ENCODE data around the gene CHL1. TPM values are rescaled to one million over a fixed set of nuclear protein-coding genes. Genes with fewer than 3 reads are reported as not detected.

The CHL1 gene, protein sequence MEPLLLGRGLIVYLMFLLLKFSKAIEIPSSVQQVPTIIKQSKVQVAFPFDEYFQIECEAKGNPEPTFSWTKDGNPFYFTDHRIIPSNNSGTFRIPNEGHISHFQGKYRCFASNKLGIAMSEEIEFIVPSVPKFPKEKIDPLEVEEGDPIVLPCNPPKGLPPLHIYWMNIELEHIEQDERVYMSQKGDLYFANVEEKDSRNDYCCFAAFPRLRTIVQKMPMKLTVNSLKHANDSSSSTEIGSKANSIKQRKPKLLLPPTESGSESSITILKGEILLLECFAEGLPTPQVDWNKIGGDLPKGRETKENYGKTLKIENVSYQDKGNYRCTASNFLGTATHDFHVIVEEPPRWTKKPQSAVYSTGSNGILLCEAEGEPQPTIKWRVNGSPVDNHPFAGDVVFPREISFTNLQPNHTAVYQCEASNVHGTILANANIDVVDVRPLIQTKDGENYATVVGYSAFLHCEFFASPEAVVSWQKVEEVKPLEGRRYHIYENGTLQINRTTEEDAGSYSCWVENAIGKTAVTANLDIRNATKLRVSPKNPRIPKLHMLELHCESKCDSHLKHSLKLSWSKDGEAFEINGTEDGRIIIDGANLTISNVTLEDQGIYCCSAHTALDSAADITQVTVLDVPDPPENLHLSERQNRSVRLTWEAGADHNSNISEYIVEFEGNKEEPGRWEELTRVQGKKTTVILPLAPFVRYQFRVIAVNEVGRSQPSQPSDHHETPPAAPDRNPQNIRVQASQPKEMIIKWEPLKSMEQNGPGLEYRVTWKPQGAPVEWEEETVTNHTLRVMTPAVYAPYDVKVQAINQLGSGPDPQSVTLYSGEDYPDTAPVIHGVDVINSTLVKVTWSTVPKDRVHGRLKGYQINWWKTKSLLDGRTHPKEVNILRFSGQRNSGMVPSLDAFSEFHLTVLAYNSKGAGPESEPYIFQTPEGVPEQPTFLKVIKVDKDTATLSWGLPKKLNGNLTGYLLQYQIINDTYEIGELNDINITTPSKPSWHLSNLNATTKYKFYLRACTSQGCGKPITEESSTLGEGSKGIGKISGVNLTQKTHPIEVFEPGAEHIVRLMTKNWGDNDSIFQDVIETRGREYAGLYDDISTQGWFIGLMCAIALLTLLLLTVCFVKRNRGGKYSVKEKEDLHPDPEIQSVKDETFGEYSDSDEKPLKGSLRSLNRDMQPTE (N-terminal part only)
- total RNA-seq: not detected in 2 replicates

- no peak for DNase-seq (ENCODE audit: extremely low read depth, low read depth, low spot score)
Observed at GRCh38 chr3:196311-197148, at the start of gene CHL1. TSS of gene CHL1 (plus strand) at chr3:196763. CDS start at chr3:319777, 123,014 bp downstream.

GRCh38 chr3:151614-152189 lies 44.9 kb upstream of the CHL1 start:
- no peak for DNase-seq (ENCODE audit: extremely low read depth, low read depth, low spot score)

DNA sequence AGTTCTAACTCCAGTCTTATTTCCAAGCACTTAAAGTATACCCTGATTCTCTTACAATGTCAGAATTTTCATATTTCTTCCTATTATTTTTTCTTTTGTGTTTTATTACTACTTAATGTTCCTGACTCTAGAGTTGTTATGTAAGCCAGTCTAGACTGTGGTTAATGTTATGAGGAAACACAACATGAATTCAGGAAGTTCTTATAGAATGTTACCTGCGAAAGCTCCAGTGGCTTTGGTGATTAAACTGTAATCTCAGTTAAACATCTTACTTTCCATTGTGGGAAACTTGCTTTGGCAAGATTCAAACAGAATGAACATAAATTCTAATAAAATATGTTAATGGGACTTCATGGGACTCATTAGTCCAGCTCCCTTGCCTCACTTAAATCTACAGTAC lies 36.6 kb upstream of the CHL1 start:
- no peak for DNase-seq (ENCODE audit: extremely low read depth, low read depth, low spot score)

GRCh38 chr3:166071-166470 lies 30.5 kb upstream of the CHL1 start:
- DNase-seq (ENCODE audit: extremely low read depth, low read depth, low spot score): no peak

GRCh38 chr3:166799-167198 lies 29.8 kb upstream of the CHL1 start:
- no peak for DNase-seq (ENCODE audit: extremely low read depth, low read depth, low spot score)

DNA sequence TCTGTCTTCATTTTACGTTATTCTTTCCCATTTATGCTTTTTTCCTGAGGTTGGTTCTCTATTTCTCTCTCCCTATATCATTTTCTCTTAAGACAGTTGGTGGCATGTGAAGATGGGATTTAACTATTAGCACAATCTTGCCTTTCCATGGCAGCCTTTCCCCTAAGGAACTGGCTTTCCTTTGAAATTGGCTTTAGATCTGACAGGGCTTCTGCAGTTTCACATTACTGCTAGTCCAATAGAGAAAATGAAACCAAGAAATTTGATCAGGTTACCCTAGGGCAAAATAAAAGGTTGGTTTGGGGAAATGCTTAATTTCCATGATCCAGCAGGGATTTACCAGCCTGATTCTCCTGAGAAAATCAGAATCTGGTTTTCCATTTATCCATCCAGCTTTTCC lies 22.7 kb upstream of the CHL1 start:
- DNase-seq (ENCODE audit: extremely low read depth, low read depth, low spot score): no peak

GRCh38 chr3:184976-185375 lies 11.6 kb upstream of the CHL1 start:
- DNase-seq (ENCODE audit: extremely low read depth, low read depth, low spot score): no peak

DNA sequence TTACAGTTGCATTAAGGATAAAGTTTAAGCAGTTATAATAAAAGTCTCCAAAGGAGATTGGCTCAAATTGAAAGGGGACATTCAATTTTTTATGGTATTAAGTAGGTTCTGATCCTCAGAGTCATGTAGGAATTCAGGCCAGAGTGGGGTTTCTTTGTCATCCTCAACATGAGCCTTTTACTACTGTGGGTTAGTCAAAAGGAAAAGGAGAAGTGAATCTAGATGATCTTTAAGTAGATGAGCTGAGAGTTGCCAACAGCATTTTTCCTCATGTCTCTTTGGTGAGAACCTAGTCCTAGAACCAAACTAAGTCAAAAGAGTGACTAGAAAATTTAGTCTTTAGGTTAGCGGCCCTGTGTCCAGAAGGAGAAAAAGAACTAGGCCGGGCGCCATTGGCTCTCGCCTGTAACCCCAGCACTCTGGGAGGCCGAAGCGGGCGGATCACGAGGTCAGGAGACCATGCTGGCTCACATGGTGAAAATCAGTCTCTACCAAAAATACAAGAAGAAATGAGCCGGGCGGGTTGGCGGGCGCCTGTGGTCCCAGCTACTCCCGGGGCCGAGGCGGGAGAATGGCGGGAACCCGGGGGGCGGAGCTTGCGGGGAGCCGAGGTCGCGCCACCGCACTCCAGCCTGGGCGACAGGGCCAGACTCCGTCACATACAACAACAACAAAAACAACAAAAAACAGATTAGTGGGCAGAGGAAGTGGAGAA lies 4.2 kb upstream of the CHL1 start:
- DNase-seq (ENCODE audit: extremely low read depth, low read depth, low spot score): no peak

DNA sequence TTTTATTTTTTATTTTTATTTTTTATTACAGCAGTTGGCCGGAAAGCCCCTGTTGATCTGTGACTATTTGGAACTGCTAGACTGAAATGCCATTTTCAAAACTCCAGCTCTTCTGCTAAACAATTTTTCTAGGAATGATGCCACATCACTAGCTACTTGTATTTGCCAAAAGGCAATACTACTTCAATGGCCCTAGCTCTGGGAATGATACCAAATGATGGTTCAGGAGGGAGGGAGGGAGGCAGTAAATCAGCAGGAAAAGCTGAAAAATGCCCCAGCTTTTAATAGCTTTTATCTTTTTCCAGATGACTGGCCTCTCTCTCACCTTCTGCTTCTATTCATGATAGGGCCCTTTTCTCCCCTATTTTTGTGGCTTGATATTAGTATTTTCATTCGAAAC lies 2.6 kb upstream of the CHL1 start:
- DNase-seq (ENCODE audit: extremely low read depth, low read depth, low spot score): no peak

GRCh38 chr3:194421-194820 lies 2.1 kb upstream of the CHL1 start:
- no peak for DNase-seq (ENCODE audit: extremely low read depth, low read depth, low spot score)

GRCh38 chr3:195666-196065 lies 897 bp upstream of the CHL1 start:
- no peak for DNase-seq (ENCODE audit: extremely low read depth, low read depth, low spot score)

DNA sequence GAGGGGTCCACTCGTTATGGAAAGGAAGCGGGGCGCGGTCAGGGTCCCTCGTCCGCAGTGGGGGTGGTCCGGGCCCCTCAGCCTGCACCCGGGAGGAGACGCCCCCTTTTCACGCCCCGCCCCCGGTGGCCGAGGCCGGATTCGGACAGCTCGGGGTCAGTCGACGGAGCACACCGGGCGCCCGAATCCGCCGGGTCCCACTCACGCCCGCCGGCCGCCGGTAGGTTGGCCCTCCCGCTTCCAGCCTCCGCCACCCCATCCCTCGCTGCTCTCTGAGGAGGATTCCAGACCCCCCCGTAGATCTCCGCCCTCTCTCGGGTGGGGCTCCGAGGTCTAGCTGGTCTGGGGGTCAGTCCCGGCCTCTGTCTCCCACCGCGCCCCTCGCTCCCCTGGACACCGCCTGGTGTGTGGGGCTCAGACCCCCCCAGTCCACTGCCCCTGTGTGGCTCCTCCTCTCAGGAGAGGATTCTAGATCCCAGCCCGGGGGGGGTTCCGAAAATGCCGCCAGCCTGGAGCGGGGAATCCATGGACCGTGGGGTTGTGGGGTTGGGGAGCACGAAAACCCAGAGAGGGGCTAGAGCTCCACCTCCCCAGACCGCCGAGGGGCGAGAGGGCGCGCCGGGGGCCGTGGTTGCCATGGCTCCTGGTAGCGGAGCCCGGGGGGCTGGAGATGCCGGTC lies 725 bp downstream of the CHL1 start:
- no peak for DNase-seq (ENCODE audit: extremely low read depth, low read depth, low spot score)

GRCh38 chr3:197828-198491 lies 1.4 kb downstream of the CHL1 start:
- DNase-seq (ENCODE audit: extremely low read depth, low read depth, low spot score): no peak

DNA sequence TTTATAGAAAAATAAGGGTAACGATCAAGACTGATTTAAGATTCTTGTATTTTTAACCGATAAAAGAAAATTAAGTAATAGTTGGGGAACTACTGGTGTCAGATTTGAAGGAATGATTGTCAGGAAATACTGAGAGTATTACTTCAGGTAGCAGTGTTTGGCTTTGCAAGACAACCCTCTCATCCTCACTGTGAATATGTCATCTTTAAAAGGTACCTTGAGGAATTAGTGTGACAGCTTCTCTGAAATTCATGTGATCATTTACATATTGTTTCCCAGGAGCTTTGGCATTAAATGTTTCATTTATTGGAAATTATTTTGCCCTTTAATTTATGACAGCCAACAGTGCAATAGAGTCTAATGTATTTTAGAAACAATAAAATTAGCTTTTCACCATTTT lies 3.3 kb downstream of the CHL1 start:
- DNase-seq (ENCODE audit: extremely low read depth, low read depth, low spot score): no peak

DNA sequence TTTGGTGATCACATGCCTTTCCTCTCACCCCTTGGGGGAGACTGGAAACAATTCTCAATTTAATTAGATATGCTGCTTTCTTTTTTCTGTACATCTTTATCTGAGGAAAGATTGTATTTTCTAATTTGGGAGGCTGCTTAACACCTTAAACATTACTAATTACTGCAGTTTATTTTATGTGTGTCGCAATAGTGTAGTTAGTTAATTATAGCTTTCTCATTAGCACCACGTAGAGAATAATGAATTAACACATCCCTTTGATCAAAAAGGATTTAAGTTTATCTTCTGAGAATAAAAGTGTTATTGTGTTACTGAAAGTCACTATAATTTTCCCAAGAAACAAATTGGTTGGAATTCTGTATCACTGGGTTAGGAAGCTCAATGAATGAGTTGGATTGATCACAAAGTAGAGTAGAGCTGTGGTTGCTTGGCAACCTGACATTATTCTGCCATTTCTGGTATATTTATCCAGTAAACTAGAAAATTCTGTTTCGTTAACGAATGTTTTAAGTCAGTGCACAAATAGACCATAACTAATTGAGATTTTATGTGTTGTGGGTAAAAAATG lies 4.3 kb downstream of the CHL1 start:
- DNase-seq (ENCODE audit: extremely low read depth, low read depth, low spot score): no peak

DNA sequence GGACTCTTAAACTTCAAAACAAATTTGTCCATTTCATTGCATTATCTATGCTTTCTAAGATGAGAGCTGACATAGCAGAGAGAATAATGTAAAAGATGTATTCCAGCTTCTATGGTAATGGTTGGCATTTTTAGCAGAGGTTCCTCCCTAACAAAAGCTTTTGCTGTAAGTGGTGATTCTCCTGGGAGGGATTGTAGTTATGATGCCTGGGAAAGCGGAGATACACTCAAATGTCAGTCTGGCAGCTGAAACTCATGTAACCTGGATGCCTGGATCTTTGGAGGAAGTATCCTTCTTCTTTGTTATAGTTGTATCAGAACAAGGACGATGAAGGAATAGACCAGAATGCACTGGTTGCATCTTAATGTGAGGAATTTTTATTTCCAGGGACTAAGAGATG lies 7.5 kb downstream of the CHL1 start:
- no peak for DNase-seq (ENCODE audit: extremely low read depth, low read depth, low spot score)

DNA sequence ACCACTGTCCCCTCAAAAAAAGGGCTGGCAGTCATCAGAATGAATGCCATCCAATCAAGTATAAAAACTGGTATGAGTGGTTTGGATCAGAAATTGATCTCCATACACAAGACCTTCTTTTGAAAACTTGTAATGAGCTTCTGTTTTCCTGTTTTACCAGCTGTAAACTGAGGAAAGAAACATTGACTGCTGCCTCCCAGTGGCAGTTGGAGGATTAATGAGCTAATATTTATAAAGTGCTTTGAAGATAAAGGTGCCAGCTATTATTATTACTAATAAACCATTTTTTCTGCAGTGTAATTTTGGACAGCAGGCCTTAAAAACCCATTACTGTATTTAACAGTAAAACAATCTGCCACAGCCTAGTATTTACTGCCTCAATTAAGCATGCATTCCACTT lies 11.4 kb downstream of the CHL1 start:
- DNase-seq (ENCODE audit: extremely low read depth, low read depth, low spot score): no peak

GRCh38 chr3:210669-211068 lies 14.1 kb downstream of the CHL1 start:
- DNase-seq (ENCODE audit: extremely low read depth, low read depth, low spot score): no peak
